IMR-90 (cell line): ENCODE measurements around the gene DDX54.

Source experiments
- BHLHE40 ChIP-seq: fragments of 150-350 bp; IDR thresholded peaks from 2 replicates; pipeline ENCODE4 v1.6.1; 2016; ENCODE audit warnings: mild to moderate bottlenecking, low read depth, low read length
- CTCF ChIP-seq: conservative IDR thresholded peaks from 2 replicates; pipeline ENCODE4 v1.5.1; 2012; ENCODE audit warnings: mild to moderate bottlenecking, low read depth, low read length, improper control_type of control experiment
- MAFK ChIP-seq: IDR thresholded peaks from 2 replicates; pipeline ENCODE4 v1.6.1; 2012; ENCODE audit warnings: low read depth, low read length, improper control_type of control experiment
- MAZ ChIP-seq: IDR thresholded peaks from 2 replicates; pipeline ENCODE4 v1.6.1; 2012; ENCODE audit warnings: low read depth, mild to moderate bottlenecking, low read length, improper control_type of control experiment, moderate library complexity, borderline replicate concordance
- POLR2A ChIP-seq: IDR thresholded peaks from 2 replicates; pipeline ENCODE4 v1.6.1; 2012; ENCODE audit warnings: mild to moderate bottlenecking, low read depth, low read length
- RAD21 ChIP-seq: IDR thresholded peaks from 2 replicates; pipeline ENCODE4 v1.6.1; 2012; ENCODE audit warnings: low read length, improper control_type of control experiment
- RCOR1 ChIP-seq: IDR thresholded peaks from 2 replicates; pipeline ENCODE4 v1.6.1; 2012; ENCODE audit warnings: mild to moderate bottlenecking, low read length, improper control_type of control experiment; ENCODE audit not compliant: insufficient replicate concordance
- RFX5 ChIP-seq: IDR thresholded peaks from 2 replicates; pipeline ENCODE4 v1.8.0; 2012; ENCODE audit warnings: low read depth, mild to moderate bottlenecking, low read length, moderate library complexity
- SMC3 ChIP-seq: fragments of 150-350 bp; IDR thresholded peaks from 2 replicates; pipeline ENCODE4 v1.6.1; 2016; ENCODE audit warnings: low read depth, mild to moderate bottlenecking, antibody characterized with exemption, low read length, moderate library complexity
- USF2 ChIP-seq: fragments of 150-350 bp; IDR thresholded peaks from 2 replicates; pipeline ENCODE4 v1.6.1; 2017; ENCODE audit warnings: mild to moderate bottlenecking, antibody characterized with exemption, low read length, low read depth

- no peak for TF ChIP-seq RAD21
- TF ChIP-seq RFX5, result no peak
- no peak for TF ChIP-seq CTCF
- no peak for TF ChIP-seq POLR2A
- TF ChIP-seq BHLHE40, result no peak
- no peak for TF ChIP-seq USF2
- no peak for TF ChIP-seq SMC3
- no peak for TF ChIP-seq MAZ
- TF ChIP-seq MAFK, result no peak
- TF ChIP-seq RCOR1, result no peak
Observed at GRCh38 chr12:113224955-113225354, 39.7 kb upstream of the DDX54 start.
